SK-N-MC (cell line): ENCODE measurements around the gene PHETA1.

Source experiments
- EZH2 ChIP-seq: fragments of 200-600 bp; sonication (generic); IDR thresholded peaks from one replicate; pipeline ENCODE4 v1.6.1; 2017; ENCODE audit warnings: antibody characterized with exemption
- POLR2AphosphoS5 ChIP-seq: IDR thresholded peaks from 2 replicates; pipeline ENCODE4 v1.6.1; 2012; ENCODE audit warnings: mild to moderate bottlenecking, low read depth, low read length, borderline replicate concordance

- TF ChIP-seq POLR2AphosphoS5 (no peak), EZH2 (no peak)
Measured at GRCh38 chr12:111408116-111408440, 39.2 kb upstream of the PHETA1 start.
